Ovary (tissue), 9 donors: Measurements from ENCODE around the gene KRT77. TPM values are rescaled to one million over a fixed set of nuclear protein-coding genes. Genes with fewer than 3 reads are reported as not detected.

Source experiments
- DNase-seq, 5 donors: peaks; one replicate each; pipeline ENCODE4 v3.0.0-alpha.2; 2019 to 2020
- H3K27ac ChIP-seq, 2 donors: fragments of 200-600 bp; one replicate each; pipeline versions ENCODE4 v1.5.1 to v1.8.0; 2019 to 2022
- H3K27me3 ChIP-seq: fragments of 200-600 bp; one replicate; pipeline ENCODE4 v1.8.0; 2022
- H3K36me3 ChIP-seq: fragments of 200-600 bp; sonication (generic); one replicate; pipeline ENCODE4 v1.5.1; 2019
- H3K4me1 ChIP-seq: one replicate; pipeline ENCODE4 v1.8.1; 2013; ENCODE audit warnings: mild to moderate bottlenecking, moderate library complexity; ENCODE audit not compliant: insufficient read depth
- H3K4me3 ChIP-seq: fragments of 200-600 bp; sonication (generic); one replicate; pipeline ENCODE4 v1.5.1; 2017
- H3K9me3 ChIP-seq, 2 donors: fragments of 200-600 bp in 1 of 2; sonication (generic) in 1 of 2; one replicate each; pipeline versions ENCODE4 v1.5.1 to v1.8.1; 2013 to 2019; ENCODE audit warnings: mild to moderate bottlenecking in 1 of 2, moderate library complexity in 1 of 2
- CTCF ChIP-seq, 3 donors: fragments of 450-650 bp in 2 of 3; fragments of 200-600 bp in 1 of 3; IDR thresholded peaks; one replicate each; pipeline versions ENCODE4 v1.5.1 to v1.8.0; 2016 to 2022; ENCODE audit warnings: antibody characterized with exemption in 3 of 3, mild to moderate bottlenecking in 1 of 3
- EP300 ChIP-seq: sonication (generic); formaldehyde crosslinking; IDR thresholded peaks from one replicate; pipeline ENCODE4 v1.6.1; 2017; ENCODE audit warnings: antibody characterized with exemption
- POLR2A ChIP-seq: fragments of 450-650 bp; IDR thresholded peaks from one replicate; pipeline ENCODE4 v1.6.1; 2017; ENCODE audit warnings: antibody characterized with exemption, mild to moderate bottlenecking, moderate library complexity
- WGBS, 3 donors: extraction: QIAGEN DNeasy Blood & Tissue Kit in 1 of 3; methylation state at CpG; one replicate each; pipeline versions ENCODE4 v1.1.5 to v1.1.7; 2013 to 2017; 5-methylcytosine and 5-hydroxymethylcytosine counted together
- intact Hi-C, 4 donors: fragments of 100-400 bp; cut with DNase I; formaldehyde crosslinking; loops; one replicate each; pipeline versions ENCODE4 v1.11.0 to v1.15.1; 2022 to 2023
- polyA plus RNA-seq, 2 donors: library from polyadenylated mRNA; stranded (reverse); fragments of 200-250 nt in 1 of 2; fragments of 350-450 nt in 1 of 2; fragmentation: Illumina TruSeq in 1 of 2; extraction: RNeasy Lipid Tissue Mini Kit (QIAGEN cat#74804) in 1 of 2; gene quantifications; one replicate each; pipeline ENCODE4 v1.2.3, GENCODE V29; 2013 to 2014
- total RNA-seq, 7 donors: library from RNA; depleted of rRNA in 2 of 7; stranded (reverse); fragments of >200 nt in 2 of 7; fragmentation: NEBNext Ultra II Directional in 3 of 7; extraction: Animal tissue kit (Norgen Biotek cat#: 25700) in 3 of 7; gene quantifications; one replicate each; pipeline versions ENCODE4 v1.1.0 to v1.2.4, GENCODE V29; 2016 to 2023
- donor health status: DM: no; HTN: no; CAD: no; lungs with moderate emphysema.
- donor health status: DM: no; HTN: no; CAD: no.
- donor health status: Bipolar disorder and iron deficiency.
- donor health status: DM: yes; HTN: yes; CAD: no.
- donor health status: DM: no; HTN: no; CAD: no.
- donor health status: DM: yes; HTN: yes; CAD: no.

Gene KRT77
- total and polyA plus RNA-seq, 9 donors, result not detected

DNA sequence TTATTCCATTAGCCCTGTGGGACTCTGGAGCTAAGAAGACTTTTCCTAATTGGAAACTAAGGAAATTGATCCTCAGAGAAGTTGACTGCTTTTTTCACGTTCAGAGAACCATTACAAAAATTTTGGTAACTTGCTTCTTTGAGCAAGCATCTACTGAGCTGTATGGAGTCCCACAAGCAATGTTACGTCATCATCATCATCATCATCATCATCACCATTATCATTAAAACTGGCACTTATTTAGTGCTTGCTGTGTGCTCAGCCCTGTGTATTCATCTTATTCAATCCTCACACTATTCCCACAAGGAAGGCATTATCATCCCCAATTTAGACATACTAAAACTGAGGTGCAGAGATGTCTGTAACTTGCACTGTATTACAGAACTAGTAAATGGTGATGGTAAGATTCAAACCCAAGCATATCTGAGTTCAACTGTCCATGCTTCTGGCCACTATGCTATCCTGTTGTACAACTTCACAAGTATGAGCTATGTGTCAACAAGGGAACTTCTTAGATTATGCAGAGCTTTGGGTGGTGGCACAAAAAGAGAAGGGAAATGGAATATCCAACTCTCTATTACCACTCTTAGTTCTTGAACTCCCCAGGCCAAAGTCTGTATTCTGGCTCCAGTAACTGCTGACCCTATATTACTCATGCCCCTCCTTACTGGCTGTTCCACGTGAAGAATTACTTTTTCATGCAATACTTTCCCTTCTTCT is 29.5 kb downstream of the KRT77 start:
- DNase-seq, result no peak
- no peak for TF ChIP-seq POLR2A
- no peak for TF ChIP-seq EP300
- TF ChIP-seq CTCF (IDR thresholded peaks at IDR 0.05), result no peak
- no peaks in the 10 kb centered on the region for H3K4me1 ChIP-seq
- H3K27me3 ChIP-seq, result no peaks in the 10 kb centered on the region
- H3K4me3 ChIP-seq, result no peak overlapping the region
- no peak overlapping the region for H3K27ac ChIP-seq
- WGBS, 3 donors, result 70 to 77% (median 75%) methylated on average over 3 of the region's 3 CpGs
- H3K9me3 ChIP-seq, result no peaks in the 10 kb centered on the region
- no peaks in the 10 kb centered on the region for H3K36me3 ChIP-seq
- intact Hi-C loops, result no loop called here

GRCh38 chr12:52673217-52673616 is 30.1 kb downstream of the KRT77 start:
- Histone ChIP-seq H3K36me3 (no peaks in the 10 kb centered on the region), H3K4me1 (no peaks in the 10 kb centered on the region), H3K9me3 (no peaks in the 10 kb centered on the region), H3K27me3 (no peaks in the 10 kb centered on the region), H3K27ac (no peak overlapping the region), H3K4me3 (no peak overlapping the region)
- WGBS, 3 donors, result 59 to 66% (median 64%) methylated on average over 5 of the region's 5 CpGs
- no peak for DNase-seq
- TF ChIP-seq EP300, result no peak
- no peak for TF ChIP-seq POLR2A
- no peak for TF ChIP-seq CTCF (IDR thresholded peaks at IDR 0.05)
- intact Hi-C loops, result no loop called here

GRCh38 chr12:52672321-52672933 is 30.9 kb downstream of the KRT77 start:
- TF ChIP-seq EP300 (no peak), POLR2A (no peak), CTCF (IDR thresholded peaks at IDR 0.05) (no peak)
- Histone ChIP-seq H3K27ac (no peak overlapping the region), H3K9me3 (no peaks in the 10 kb centered on the region), H3K36me3 (no peaks in the 10 kb centered on the region), H3K4me1 (no peaks in the 10 kb centered on the region), H3K27me3 (no peaks in the 10 kb centered on the region), H3K4me3 (no peak overlapping the region)
- intact Hi-C loops, result no loop called here
- WGBS, 3 donors, result 36 to 50% (median 37%) methylated on average over 2 of the region's 2 CpGs
- no peak for DNase-seq

DNA sequence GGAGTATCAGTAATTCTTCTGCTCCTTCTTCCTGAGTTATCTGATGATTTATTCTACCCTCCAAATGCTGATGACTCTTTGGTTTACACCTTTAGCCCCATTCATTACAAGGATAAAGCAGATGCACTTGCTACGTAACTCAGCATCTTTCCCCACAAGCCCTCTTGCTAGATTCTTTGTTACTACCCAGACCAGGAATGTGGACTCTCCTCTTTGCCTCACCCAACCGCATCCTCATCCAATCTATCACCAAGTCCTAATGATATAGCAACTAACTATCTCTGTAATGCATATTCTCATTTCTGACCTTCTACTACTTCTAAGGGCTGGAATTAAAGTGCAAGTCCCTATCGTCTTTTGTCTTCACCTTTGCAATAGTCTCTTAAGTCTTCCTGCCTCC is 32.4 kb downstream of the KRT77 start:
- Histone ChIP-seq H3K36me3 (no peaks in the 10 kb centered on the region), H3K27me3 (no peaks in the 10 kb centered on the region), H3K4me1 (no peaks in the 10 kb centered on the region), H3K27ac (no peak overlapping the region), H3K4me3 (no peak overlapping the region), H3K9me3 (no peaks in the 10 kb centered on the region)
- DNase-seq, result no peak
- no peak for TF ChIP-seq EP300
- TF ChIP-seq POLR2A, result no peak
- TF ChIP-seq CTCF (IDR thresholded peaks at IDR 0.05), result no peak
- WGBS, 3 donors, result 85 to 89% (median 87%) methylated on average over 3 of the region's 3 CpGs
- intact Hi-C loops, result no loop called here
